D721Med (cell line): ENCODE results near the gene GUCD1.
"Not testable (repeated sequence)": the region's sequence is repeated elsewhere in the genome, so short reads cannot be mapped to it uniquely, and the experiment has no call there.

Experiments
- DNase-seq: peaks from one replicate; pipeline ENCODE4 v3.0.0; 2011; ENCODE audit warnings: low spot score; ENCODE audit not compliant: insufficient read length
- FAIRE-seq: peaks from 2 replicates; lab custom pipeline; 2011; peaks lifted over from hg19 to GRCh38; lab: Jason Lieb, UNC
- CTCF ChIP-seq: IDR thresholded peaks from 2 replicates; pipeline ENCODE4 v1.5.1; 2012; ENCODE audit warnings: mild to moderate bottlenecking, control low read depth; ENCODE audit not compliant: insufficient read depth; ENCODE audit errors: missing control alignments

The GUCD1 gene

GRCh38 chr22:24553597-24554312 lies 1.2 kb downstream of the GUCD1 start:
- no peak for DNase-seq
- no peak for FAIRE-seq
- no peak for TF ChIP-seq CTCF

- FAIRE-seq, DNase-seq: not testable (repeated sequence)
Measured at GRCh38 chr22:24552503-24553286, 2.2 kb downstream of the GUCD1 start.

GRCh38 chr22:24550902-24551435 lies 4.0 kb downstream of the GUCD1 start:
- no peak for FAIRE-seq
- no peak for DNase-seq
- no peak for TF ChIP-seq CTCF

GRCh38 chr22:24550028-24550901 lies 4.7 kb downstream of the GUCD1 start:
- FAIRE-seq (no peak), DNase-seq (no peak)
- TF ChIP-seq CTCF: no peak

- FAIRE-seq (no peak), DNase-seq (no peak)
- no peak for TF ChIP-seq CTCF
Measured at GRCh38 chr22:24548812-24549211, 6.1 kb downstream of the GUCD1 start.

GRCh38 chr22:24543679-24544243 lies 11.2 kb downstream of the GUCD1 start:
- DNase-seq (no peak), FAIRE-seq (no peak)
- TF ChIP-seq CTCF: no peak

- DNase-seq (no peak), FAIRE-seq (no peak)
- TF ChIP-seq CTCF: no peak
Measured at GRCh38 chr22:24543185-24543601, 11.7 kb downstream of the GUCD1 start.
